ENCODE data around the gene FNDC11. TPM values are rescaled to one million over a fixed set of nuclear protein-coding genes. Genes with fewer than 3 reads are reported as not detected.

FNDC11 gene
- total RNA-seq, 1 experiment from 2014 or later: 1.8 TPM

- POLR2A ChIA-PET (ENCODE audit: unreplicated experiment): no interaction called here
- no peak for TF ChIP-seq CTCF (conservative IDR thresholded peaks at IDR 0.05; ENCODE audit: low read depth, low read length)
- TF ChIP-seq EZH2phosphoT487 (IDR thresholded peaks at IDR 0.05; ENCODE audit: borderline replicate concordance, low read length): no peak
- TF ChIP-seq EZH2 (IDR thresholded peaks at IDR 0.05; ENCODE audit: low read length, unreplicated experiment): no peak
- H3K9me3 ChIP-seq (ENCODE audit: low read length): no peaks in the 10 kb centered on the region
- H3F3A ChIP-seq (ENCODE audit: low read length, unreplicated experiment): no peaks in the 10 kb centered on the region
- no peaks in the 10 kb centered on the region for H3K36me3 ChIP-seq (ENCODE audit: low read depth, low read length)
- no TSS peak for BruUV-seq (replicated peaks)
- H3K27ac ChIP-seq (ENCODE audit: low read length): no peak overlapping the region
- H3K9ac ChIP-seq (ENCODE audit: low read length): no peak overlapping the region
- H3K4me3 ChIP-seq (ENCODE audit: low read length): no peak overlapping the region
- no peak for ATAC-seq
- no peak for DNase-seq
- no peak overlapping the region for H2AFZ ChIP-seq (ENCODE audit: low read length)
- H3K9me2 ChIP-seq (replicated peaks; ENCODE audit: low read length): no peaks in the 10 kb centered on the region
- no peak overlapping the region for H3K4me2 ChIP-seq (ENCODE audit: low read length)
- no peaks in the 10 kb centered on the region for H3K27me3 ChIP-seq (ENCODE audit: low read length)
- H3K79me2 ChIP-seq (ENCODE audit: low read length): no peaks in the 10 kb centered on the region
- peaks cover 16% of the 10 kb centered on the region for H3K4me1 ChIP-seq (ENCODE audit: insufficient read depth, low read length)
- CTCF ChIA-PET: no interaction called here
- no peaks in the 10 kb centered on the region for H4K20me1 ChIP-seq (ENCODE audit: low read length)
- intact Hi-C loops (cut with micrococcal nuclease): no loop called here
Observed at GRCh38 chr20:63551068-63551467, 2.9 kb upstream of the FNDC11 start.

- no peaks in the 10 kb centered on the region for H3K9me2 ChIP-seq (replicated peaks; ENCODE audit: low read length)
- no peaks in the 10 kb centered on the region for H3K36me3 ChIP-seq (ENCODE audit: low read depth, low read length)
- no peak for ATAC-seq
- no peak overlapping the region for H3K4me3 ChIP-seq (ENCODE audit: low read length)
- no peaks in the 10 kb centered on the region for H3K9me3 ChIP-seq (ENCODE audit: low read length)
- peaks cover 15% of the 10 kb centered on the region for H3K4me1 ChIP-seq (ENCODE audit: insufficient read depth, low read length)
- TF ChIP-seq CTCF (conservative IDR thresholded peaks at IDR 0.05; ENCODE audit: low read depth, low read length): no peak
- TF ChIP-seq EZH2 (IDR thresholded peaks at IDR 0.05; ENCODE audit: low read length, unreplicated experiment): no peak
- no peak for TF ChIP-seq EZH2phosphoT487 (IDR thresholded peaks at IDR 0.05; ENCODE audit: borderline replicate concordance, low read length)
- 0 out of 2 replicates have a peak overlapping the region, but pooled peaks have one; percentile 5 for H3K4me2 ChIP-seq (ENCODE audit: low read length)
- no peaks in the 10 kb centered on the region for H3F3A ChIP-seq (ENCODE audit: low read length, unreplicated experiment)
- H3K79me2 ChIP-seq (ENCODE audit: low read length): no peaks in the 10 kb centered on the region
- no peaks in the 10 kb centered on the region for H3K27me3 ChIP-seq (ENCODE audit: low read length)
- H2AFZ ChIP-seq (ENCODE audit: low read length): 0 out of 2 replicates have a peak overlapping the region, but pooled peaks have one; percentile 21
- BruUV-seq (replicated peaks): TSS peak; percentile 26
- no peak overlapping the region for H3K27ac ChIP-seq (ENCODE audit: low read length)
- peak; percentile 18 for DNase-seq
- H3K9ac ChIP-seq (ENCODE audit: low read length): no peak overlapping the region
- POLR2A ChIA-PET (ENCODE audit: unreplicated experiment): no interaction called here
- intact Hi-C loops (cut with micrococcal nuclease): no loop called here
- H4K20me1 ChIP-seq (ENCODE audit: low read length): no peaks in the 10 kb centered on the region
- CTCF ChIA-PET: no interaction called here
Observed at GRCh38 chr20:63552481-63553249, 1.3 kb upstream of the FNDC11 start.

GRCh38 chr20:63553251-63553932 is 567 bp upstream of the FNDC11 start:
- DNase-seq (peak; percentile 83), ATAC-seq (peak; percentile 68)
- Histone ChIP-seq H3K4me3 (ENCODE audit: low read length) (peak overlapping the region; percentile 89), H3F3A (ENCODE audit: low read length, unreplicated experiment) (no peaks in the 10 kb centered on the region), H3K27me3 (ENCODE audit: low read length) (no peaks in the 10 kb centered on the region), H3K4me1 (ENCODE audit: insufficient read depth, low read length) (peaks cover 7% of the 10 kb centered on the region), H3K4me2 (ENCODE audit: low read length) (peak overlapping the region; percentile 100), H2AFZ (ENCODE audit: low read length) (peak overlapping the region; percentile 99), H4K20me1 (ENCODE audit: low read length) (no peaks in the 10 kb centered on the region), H3K9me2 (replicated peaks; ENCODE audit: low read length) (no peaks in the 10 kb centered on the region), H3K79me2 (ENCODE audit: low read length) (no peaks in the 10 kb centered on the region), H3K9ac (ENCODE audit: low read length) (peak overlapping the region; percentile 67), H3K9me3 (ENCODE audit: low read length) (no peaks in the 10 kb centered on the region), H3K27ac (ENCODE audit: low read length) (no peak overlapping the region), H3K36me3 (ENCODE audit: low read depth, low read length) (no peaks in the 10 kb centered on the region)
- intact Hi-C loops (cut with micrococcal nuclease): no loop called here
- no TSS peak for BruUV-seq (replicated peaks)
- ChIA-PET POLR2A (ENCODE audit: unreplicated experiment) (no interaction called here), CTCF (no interaction called here)
- TF ChIP-seq CTCF (conservative IDR thresholded peaks at IDR 0.05; ENCODE audit: low read depth, low read length): no peak
- TF ChIP-seq EZH2 (IDR thresholded peaks at IDR 0.05; ENCODE audit: low read length, unreplicated experiment): no peak
- TF ChIP-seq EZH2phosphoT487 (IDR thresholded peaks at IDR 0.05; ENCODE audit: borderline replicate concordance, low read length): no peak
